H1 (cell line): ENCODE data around the gene MPP3. TPM values are rescaled to one million over a fixed set of nuclear protein-coding genes. Genes with fewer than 3 reads are reported as not detected.

ENCODE experiments used
- CTCF ChIA-PET: fragments of 300-600 bp; sonication (Branson Sonifier 250); formaldehyde crosslinking; loops from one replicate; lab custom pipeline; 2021; ENCODE audit not compliant: partially characterized antibody; lab: Charles Lee
- POLR2A ChIA-PET: fragments of 300-600 bp; sonication (Branson Sonifier 250); formaldehyde crosslinking; loops from one replicate; lab custom pipeline; 2021; ENCODE audit warnings: inconsistent platforms; ENCODE audit not compliant: partially characterized antibody; lab: Charles Lee
- DNase-seq, 2 experiments: peaks; one replicate each; pipeline versions ENCODE4 v3.0.0 to v3.0.0-alpha.2; 2010 to 2022; ENCODE audit warnings: low spot score in 2 of 2, low read depth in 1 of 2, mixed read lengths in 1 of 2
- FAIRE-seq: peaks from 2 replicates; lab custom pipeline; 2011; peaks lifted over from hg19 to GRCh38; lab: Jason Lieb, UNC
- H2AFZ ChIP-seq: 2 replicates; pipeline ENCODE4 v1.8.1; 2012; ENCODE audit warnings: low read length, inconsistent platforms
- H2AK5ac ChIP-seq: 2 replicates; pipeline ENCODE4 v1.6.1; 2013; ENCODE audit warnings: low read depth, low read length
- H2BK120ac ChIP-seq: replicated peaks from 2 replicates; pipeline ENCODE3; 2013; ENCODE audit warnings: low read depth, low read length, inconsistent platforms
- H2BK12ac ChIP-seq: 2 replicates; pipeline ENCODE4 v1.6.1; 2013; ENCODE audit warnings: low read depth, low read length
- H2BK15ac ChIP-seq: 2 replicates; pipeline ENCODE4 v1.6.1; 2013; ENCODE audit warnings: low read length
- H2BK20ac ChIP-seq: 2 replicates; pipeline ENCODE4 v1.6.1; 2013; ENCODE audit warnings: low read length
- H2BK5ac ChIP-seq: 2 replicates; pipeline ENCODE4 v1.6.1; 2013; ENCODE audit warnings: low read depth, low read length
- H3K14ac ChIP-seq: 2 replicates; pipeline ENCODE4 v1.6.1; 2013; ENCODE audit warnings: inconsistent platforms; ENCODE audit not compliant: insufficient read length
- H3K18ac ChIP-seq: 2 replicates; pipeline ENCODE4 v1.6.1; 2013; ENCODE audit warnings: low read length; ENCODE audit errors: extremely low read depth
- H3K23ac ChIP-seq: 2 replicates; pipeline ENCODE4 v1.6.1; 2013; ENCODE audit warnings: inconsistent platforms; ENCODE audit not compliant: insufficient read length
- H3K23me2 ChIP-seq: 2 replicates; pipeline ENCODE4 v1.6.1; 2013; ENCODE audit warnings: low read depth, low read length
- H3K27ac ChIP-seq: 2 replicates; pipeline ENCODE4 v1.6.1; 2011; ENCODE audit warnings: low read depth, low read length, inconsistent platforms
- H3K27me3 ChIP-seq, 4 experiments: replicated peaks in 1 of 4; 1 replicate in 1 of 4; 2 replicates in 3 of 4; pipeline versions ENCODE4 v1.6.1 to v1.8.1; 2011 to 2013; ENCODE audit warnings: low read length in 3 of 4, mild to moderate bottlenecking in 3 of 4, inconsistent platforms in 2 of 4, mixed read lengths in 2 of 4, moderate library complexity in 1 of 4; ENCODE audit not compliant: control insufficient read depth in 3 of 4, insufficient read depth in 3 of 4; ENCODE audit errors: extremely low read depth in 1 of 4
- H3K36me3 ChIP-seq, 4 experiments: 2 replicates each; pipeline versions ENCODE4 v1.6.1 to v1.8.1; 2011 to 2013; ENCODE audit warnings: mild to moderate bottlenecking in 4 of 4, low read length in 3 of 4, moderate library complexity in 2 of 4, control low read depth in 1 of 4, inconsistent platforms in 1 of 4; ENCODE audit not compliant: insufficient read depth in 4 of 4, control insufficient read depth in 2 of 4
- H3K4ac ChIP-seq: replicated peaks from 2 replicates; pipeline ENCODE3; 2013; ENCODE audit warnings: low read length, low read depth, mixed read lengths, inconsistent platforms; ENCODE audit not compliant: insufficient read length
- H3K4me1 ChIP-seq, 4 experiments: replicated peaks in 1 of 4; 1 replicate in 1 of 4; 2 replicates in 3 of 4; pipeline versions ENCODE4 v1.6.1 to v1.8.1; 2011 to 2013; ENCODE audit warnings: low read length in 3 of 4, inconsistent platforms in 2 of 4, mixed read lengths in 1 of 4; ENCODE audit not compliant: insufficient read depth in 4 of 4, control insufficient read depth in 3 of 4
- H3K4me2 ChIP-seq, 2 experiments: 2 replicates each; pipeline versions ENCODE4 v1.6.1 to v1.8.1; 2011 to 2013; ENCODE audit warnings: low read depth in 2 of 2, low read length in 2 of 2, control low read depth in 1 of 2, inconsistent platforms in 1 of 2, mild to moderate bottlenecking in 1 of 2; ENCODE audit not compliant: insufficient read depth in 1 of 2
- H3K4me3 ChIP-seq, 4 experiments: fragments of 200-600, 300-600 bp in 1 of 4; sonication (generic), shearing (Covaris generic), sonication (Bioruptor Twin) in 1 of 4; 2 replicates each; pipeline versions ENCODE4 v1.5.1 to v1.8.1; 2011 to 2016; ENCODE audit warnings: low read length in 4 of 4, low read depth in 3 of 4, control low read depth in 2 of 4, inconsistent platforms in 2 of 4, mild to moderate bottlenecking in 2 of 4, mixed read lengths in 1 of 4, moderate library complexity in 1 of 4; ENCODE audit not compliant: insufficient read depth in 2 of 4; ENCODE audit errors: extremely low read depth in 1 of 4
- H3K56ac ChIP-seq: replicated peaks from 2 replicates; pipeline ENCODE3; 2013; ENCODE audit warnings: low read depth, mild to moderate bottlenecking, mixed read lengths, low read length, inconsistent platforms; ENCODE audit not compliant: insufficient read length
- H3K79me1 ChIP-seq: 2 replicates; pipeline ENCODE4 v1.6.1; 2013; ENCODE audit warnings: low read depth, low read length, control low read depth
- H3K79me2 ChIP-seq, 2 experiments: 2 replicates each; pipeline versions ENCODE4 v1.6.1 to v1.8.1; 2012 to 2013; ENCODE audit warnings: low read length in 2 of 2, mild to moderate bottlenecking in 2 of 2, inconsistent platforms in 1 of 2; ENCODE audit not compliant: insufficient read depth in 2 of 2, control insufficient read depth in 1 of 2
- H3K9ac ChIP-seq, 4 experiments: replicated peaks in 1 of 4; 1 replicate in 1 of 4; 2 replicates in 3 of 4; pipeline versions ENCODE4 v1.6.1 to v1.8.1; 2011 to 2013; ENCODE audit warnings: low read depth in 3 of 4, low read length in 3 of 4, control low read depth in 2 of 4, mild to moderate bottlenecking in 2 of 4, moderate library complexity in 2 of 4, inconsistent platforms in 1 of 4; ENCODE audit errors: extremely low read depth in 1 of 4
- H3K9me3 ChIP-seq, 2 experiments: 2 replicates each; pipeline versions ENCODE4 v1.6.1 to v1.8.1; 2012 to 2013; ENCODE audit warnings: mild to moderate bottlenecking in 2 of 2, moderate library complexity in 2 of 2, control low read depth in 1 of 2, inconsistent platforms in 1 of 2, low read depth in 1 of 2, low read length in 1 of 2, mixed read lengths in 1 of 2; ENCODE audit not compliant: insufficient read depth in 2 of 2
- H4K20me1 ChIP-seq, 2 experiments: replicated peaks in 1 of 2; 2 replicates each; pipeline versions ENCODE3 to v1.8.1; 2011 to 2013; ENCODE audit warnings: inconsistent platforms in 2 of 2, low read length in 2 of 2, mild to moderate bottlenecking in 1 of 2; ENCODE audit not compliant: insufficient read depth in 2 of 2, control insufficient read depth in 1 of 2
- H4K5ac ChIP-seq: 2 replicates; pipeline ENCODE4 v1.6.1; 2013; ENCODE audit warnings: low read length, low read depth, mixed read lengths, inconsistent platforms; ENCODE audit not compliant: insufficient read length
- H4K8ac ChIP-seq: 2 replicates; pipeline ENCODE4 v1.8.0; 2013; ENCODE audit warnings: mild to moderate bottlenecking, moderate library complexity, low read length, inconsistent platforms; ENCODE audit not compliant: insufficient read depth; ENCODE audit errors: extremely low read depth
- H4K91ac ChIP-seq: replicated peaks from 2 replicates; pipeline ENCODE3; 2013; ENCODE audit warnings: low read length, mixed read lengths, inconsistent platforms; ENCODE audit not compliant: insufficient read length
- BACH1 ChIP-seq: IDR thresholded peaks from 2 replicates; pipeline ENCODE4 v1.6.1; 2012; ENCODE audit warnings: low read length, improper control_type of control experiment
- WGBS, 2 experiments: shearing (Covaris generic) in 1 of 2; methylation state at CpG; one replicate each; pipeline versions ENCODE4 v1.1.6 to v1.1.7; 2013 to 2015; ENCODE audit warnings: low lambda C conversion rate in 2 of 2, mixed read lengths in 2 of 2, inconsistent platforms in 1 of 2, low coverage in 1 of 2, missing lambda C conversion rate in 1 of 2; ENCODE audit not compliant: insufficient replicate concordance in 2 of 2, insufficient coverage in 1 of 2, insufficient read length in 1 of 2; ENCODE audit errors: extremely low coverage in 1 of 2, missing lambda C conversion rate in 1 of 2; 5-methylcytosine and 5-hydroxymethylcytosine counted together
- polyA plus RNA-seq, 7 experiments: library from polyadenylated mRNA; depleted of rRNA in 3 of 7; stranded (reverse) in 5 of 7; unstranded in 2 of 7; fragments of >200 nt in 5 of 7; fragments of 200-250 nt in 2 of 7; gene quantifications; 1 replicate in 5 of 7; 2 replicates in 1 of 7; 4 replicates in 1 of 7; pipeline versions ENCODE4 v1.2.1 to v1.2.3, GENCODE V29; 2011 to 2013; ENCODE audit warnings: missing spikeins in 2 of 7, mixed read lengths in 2 of 7
- total RNA-seq: library from RNA; stranded (reverse); fragmentation: NEBNext Ultra II Directional; extraction: Animal tissue kit (Norgen Biotek cat#: 25700); gene quantifications from 2 replicates; pipeline ENCODE4 v1.2.1, GENCODE V29; 2021

Gene MPP3
- total and polyA plus RNA-seq, 2 of the 8 experiments (the other 6 are each of a cell fraction or from before 2014, with no cell fraction given), result 3.1 to 6.1 TPM

- FAIRE-seq, result no peak
- POLR2A ChIA-PET, result interaction anchor here (1.0 to 1.4 kb wide), 2 partner anchors 10 to 53 kb away, joined by 3 read pairs; no protein-coding TSS in a partner anchor
Measured at GRCh38 chr17:43767713-43768059, 65.3 kb downstream of the MPP3 start.

More at GRCh38 chr17:43767713-43768059, 65.3 kb downstream of the MPP3 start:
- no peak overlapping the region for H2AFZ ChIP-seq
- H4K91ac ChIP-seq, result no peak overlapping the region
- DNase-seq, result no peak
- 78% methylated on average over 5 of the region's 5 CpGs; no CpG with 5 or more reads in 1 of the 2 experiments for WGBS, 2 experiments
- no peak overlapping the region for H2AK5ac ChIP-seq
- no peak overlapping the region for H3K18ac ChIP-seq
- no peaks in the 10 kb centered on the region; the same call in 1 of the 2 replicates for H3K79me1 ChIP-seq
- H4K5ac ChIP-seq, result no peak overlapping the region
- H2BK20ac ChIP-seq, result no peak overlapping the region
- H3K9me3 ChIP-seq, result no peaks in the 10 kb centered on the region
- H3K23ac ChIP-seq, result no peak overlapping the region
- no peak overlapping the region for H2BK120ac ChIP-seq
- H3K36me3 ChIP-seq, result peaks cover 0 to 15% (median 5%) of the 10 kb centered on the region in 4 experiments; a peak in 5 of 8 replicates
- no peak overlapping the region for H3K4me3 ChIP-seq
- no peak overlapping the region for H3K14ac ChIP-seq
- H3K4ac ChIP-seq, result no peak overlapping the region
- no peak overlapping the region for H4K8ac ChIP-seq
- CTCF ChIA-PET, result interaction anchor here (0.6 to 15.3 kb wide), 24 partner anchors 7 to 192 kb away, joined by 3 to 220 read pairs (median 6); partner anchors contain the start of genes CD300LG, CFAP97D1 and SOST
- TF ChIP-seq BACH1, result no peak
- no peak overlapping the region for H3K9ac ChIP-seq
- no peak overlapping the region for H2BK12ac ChIP-seq
- no peaks in the 10 kb centered on the region for H3K4me1 ChIP-seq
- no peak overlapping the region for H2BK15ac ChIP-seq
- no peak overlapping the region for H3K4me2 ChIP-seq
- H3K27ac ChIP-seq, result no peak overlapping the region
- no peak overlapping the region for H2BK5ac ChIP-seq
- no peaks in the 10 kb centered on the region for H3K23me2 ChIP-seq
- H4K20me1 ChIP-seq, result no peaks in the 10 kb centered on the region
- no peak overlapping the region for H3K56ac ChIP-seq
- H3K27me3 ChIP-seq, result no peaks in the 10 kb centered on the region
- no peaks in the 10 kb centered on the region for H3K79me2 ChIP-seq
